K562 (cell line): ENCODE measurements around the gene HMCN2. TPM values are rescaled to one million over a fixed set of nuclear protein-coding genes. Genes with fewer than 3 reads are reported as not detected.

Source experiments
- ATAC-seq: fragments of 200-7000 bp; cut with Tn5 transposase; 3 replicates; pipeline ENCODE4 v1.9.1; 2020; ENCODE audit warnings: moderate library complexity
- BruUV-seq: library from RNA; stranded (reverse); fragments of 400-500 nt; replicated peaks from 2 replicates; lab custom pipeline; 2021; lab: Mats Ljungman, UMichigan
- CTCF ChIA-PET: fragments of 300-600 bp; formaldehyde crosslinking; extraction: SDS; loops from one replicate; lab custom pipeline; 2021; ENCODE audit warnings: low intra/inter-chr PET ratio; lab: Yijun Ruan, JAX
- POLR2A ChIA-PET: fragments of 300-600, 350-650 bp; sonication (Branson Sonifier 250); formaldehyde crosslinking; extraction: SDS; loops from one replicate; lab custom pipeline; 2021; ENCODE audit warnings: antibody characterized with exemption, inconsistent platforms; lab: Yijun Ruan, JAX
- DNase-seq, 4 experiments: peaks; one replicate each; pipeline versions ENCODE4 v3.0.0 to v3.0.0-alpha.2; 2011 to 2018; ENCODE audit warnings: low spot score in 3 of 4, mixed read lengths in 3 of 4; ENCODE audit errors: extremely low read depth in 1 of 4
- FAIRE-seq: peaks from 2 replicates; lab custom pipeline; 2011; peaks lifted over from hg19 to GRCh38; lab: Jason Lieb, UNC
- H2AFZ ChIP-seq: 2 replicates; pipeline ENCODE4 v1.6.0; 2011; ENCODE audit warnings: low read depth, low read length, control low read depth, inconsistent platforms
- H3K27ac ChIP-seq: fragments of 200-600 bp; 3 replicates; pipeline ENCODE4 v1.8.0; 2011; ENCODE audit warnings: low read depth, mild to moderate bottlenecking, control low read depth, inconsistent platforms, low read length, moderate library complexity, mixed read lengths; ENCODE audit errors: extremely low read depth
- H3K27me3 ChIP-seq, 2 experiments: fragments of 300-600 bp in 1 of 2; 2 replicates in 1 of 2; 3 replicates in 1 of 2; pipeline versions ENCODE4 v1.6.0 to v1.8.0; 2011; ENCODE audit warnings: inconsistent platforms in 2 of 2, low read length in 2 of 2, mild to moderate bottlenecking in 1 of 2, mixed read lengths in 1 of 2, moderate library complexity in 1 of 2; ENCODE audit not compliant: control insufficient read depth in 2 of 2, insufficient read depth in 2 of 2
- H3K36me3 ChIP-seq: fragments of 300-600 bp; 3 replicates; pipeline ENCODE4 v1.8.0; 2011; ENCODE audit warnings: mild to moderate bottlenecking, low read length, inconsistent platforms; ENCODE audit not compliant: control insufficient read depth, insufficient read depth
- H3K4me1 ChIP-seq, 2 experiments: fragments of 200-600 bp in 1 of 2; replicated peaks in 1 of 2; 2 replicates in 1 of 2; 3 replicates in 1 of 2; pipeline versions ENCODE4 v1.5.1 to v1.8.0; 2011; ENCODE audit warnings: inconsistent platforms in 2 of 2, low read length in 2 of 2, mild to moderate bottlenecking in 1 of 2, mixed read lengths in 1 of 2, moderate library complexity in 1 of 2; ENCODE audit not compliant: control insufficient read depth in 2 of 2, insufficient read depth in 2 of 2
- H3K4me2 ChIP-seq: 2 replicates; pipeline ENCODE4 v1.6.1; 2011; ENCODE audit warnings: low read length, control low read depth, inconsistent platforms, mixed read lengths; ENCODE audit not compliant: insufficient read depth
- H3K4me3 ChIP-seq: fragments of 200-600 bp; sonication (generic), shearing (Covaris generic); 2 replicates; pipeline ENCODE4 v1.5.1; 2016; ENCODE audit warnings: control low read depth, inconsistent platforms
- H3K79me2 ChIP-seq: fragments of 200-600 bp; 3 replicates; pipeline ENCODE4 v1.8.0; 2011; ENCODE audit warnings: low read length, inconsistent platforms; ENCODE audit not compliant: control insufficient read depth, insufficient read depth
- H3K9ac ChIP-seq, 2 experiments: 2 replicates each; pipeline versions ENCODE4 v1.6.0 to v1.6.1; 2011; ENCODE audit warnings: low read depth in 2 of 2, low read length in 2 of 2, control low read depth in 1 of 2, inconsistent platforms in 1 of 2, mild to moderate bottlenecking in 1 of 2, mixed read lengths in 1 of 2; ENCODE audit not compliant: insufficient read depth in 1 of 2
- H3K9me1 ChIP-seq: one replicate; pipeline ENCODE4 v1.6.0; 2011; ENCODE audit warnings: inconsistent platforms, mild to moderate bottlenecking, low read length, moderate library complexity; ENCODE audit not compliant: control insufficient read depth, insufficient read depth
- H3K9me3 ChIP-seq: replicated peaks from 2 replicates; pipeline ENCODE4 v1.5.1; 2011; ENCODE audit warnings: low read depth, low read length, inconsistent platforms; ENCODE audit not compliant: control insufficient read depth, insufficient read depth
- H4K20me1 ChIP-seq: replicated peaks from 2 replicates; pipeline ENCODE4 v1.6.1; 2011; ENCODE audit warnings: low read length, inconsistent platforms, mixed read lengths; ENCODE audit not compliant: control insufficient read depth, insufficient read depth
- BMI1 ChIP-seq: fragments of 150-350 bp; IDR thresholded peaks from 2 replicates; pipeline ENCODE4 v1.6.1; 2014; ENCODE audit warnings: low read length
- CREBBP ChIP-seq: IDR thresholded peaks from one replicate; pipeline ENCODE4 v1.6.1; 2012; ENCODE audit warnings: low read depth, mild to moderate bottlenecking, control low read depth, inconsistent platforms, low read length
- ELF2 ChIP-seq: fragments of 250-450 bp; sonication (Bioruptor Pico); IDR thresholded peaks from 2 replicates; pipeline ENCODE4 v1.5.0; 2021; ENCODE audit warnings: mild to moderate bottlenecking
- EWSR1 ChIP-seq: fragments of 450-650 bp; IDR thresholded peaks from 2 replicates; pipeline ENCODE4 v1.6.1; 2018; ENCODE audit warnings: borderline replicate concordance, mild to moderate bottlenecking, low read depth, moderate library complexity; ENCODE audit not compliant: partially characterized antibody
- HNRNPK ChIP-seq: fragments of 200-400 bp; formaldehyde crosslinking; IDR thresholded peaks from one replicate; pipeline ENCODE4 v1.6.1; 2018; ENCODE audit warnings: mild to moderate bottlenecking, low read depth, low read length; ENCODE audit not compliant: poor library complexity, severe bottlenecking
- NR4A1 ChIP-seq, 2 experiments: fragments of 250-450 bp in 1 of 2; fragments of 450-650 bp in 1 of 2; sonication (Bioruptor Pico) in 1 of 2; IDR thresholded peaks; 2 replicates each; pipeline versions ENCODE4 v1.4.0 to v1.6.1; 2016 to 2020; ENCODE audit warnings: mild to moderate bottlenecking in 2 of 2, missing compliant biosample characterization in 1 of 2, missing genetic modification characterization in 1 of 2, moderate library complexity in 1 of 2
- PRDM10 ChIP-seq: fragments of 450-650 bp; IDR thresholded peaks from 2 replicates; pipeline ENCODE4 v1.6.1; 2018; ENCODE audit not compliant: partially characterized antibody
- SPI1 ChIP-seq: IDR thresholded peaks from 2 replicates; pipeline ENCODE4 v1.6.1; 2011; ENCODE audit warnings: low read depth, low read length, control low read depth, borderline replicate concordance
- UBTF ChIP-seq, 2 experiments: IDR thresholded peaks; 2 replicates each; pipeline ENCODE4 v1.6.1; 2012; ENCODE audit warnings: improper control_type of control experiment in 2 of 2, low read depth in 2 of 2, low read length in 2 of 2, borderline replicate concordance in 1 of 2
- ZNF311 ChIP-seq: fragments of 250-450 bp; sonication (Bioruptor Pico); IDR thresholded peaks from 2 replicates; pipeline ENCODE4 v1.4.0; 2020; ENCODE audit warnings: mild to moderate bottlenecking, moderate library complexity
- WGBS: fragments of 100-300 bp; shearing (Covaris generic); methylation state at CpG from one replicate; pipeline ENCODE4 v1.1.6; 2016; ENCODE audit warnings: low coverage, mixed read lengths; ENCODE audit not compliant: insufficient coverage; ENCODE audit errors: missing lambda C conversion rate; 5-methylcytosine and 5-hydroxymethylcytosine counted together
- in situ Hi-C: fragments of 300-500 bp; cut with MboI; formaldehyde crosslinking; loops from 4 replicates; pipeline ENCODE4 v1.15.0; 2018; ENCODE audit warnings: inconsistent platforms, mixed read lengths
- intact Hi-C: fragments of 100-400 bp; cut with micrococcal nuclease; formaldehyde crosslinking; loops from 2 replicates; pipeline ENCODE4 v1.14.2; 2022
- polyA plus RNA-seq, 8 experiments: library from polyadenylated mRNA; depleted of rRNA in 4 of 8; stranded (reverse) in 5 of 8; unstranded in 3 of 8; fragments of >200 nt; fragmentation: Nextera tagmentation in 2 of 8; fragmentation: Illumina TruSeq in 1 of 8; extraction: Ambion mirVana in 2 of 8; extraction: Trizol in 1 of 8; gene quantifications; 2 replicates each; pipeline versions ENCODE4 v1.2.1 to v1.2.3, GENCODE V29; 2011 to 2014; ENCODE audit warnings: inconsistent platforms in 1 of 8, missing spikeins in 1 of 8
- total RNA-seq, 7 experiments: library from RNA; depleted of rRNA in 6 of 7; stranded (reverse); fragments of >200 nt in 6 of 7; fragmentation: Illumina TruSeq in 2 of 7; extraction: Trizol in 2 of 7; gene quantifications; 2 replicates each; pipeline versions ENCODE4 v1.2.1 to v1.2.3, GENCODE V29; 2011 to 2021; ENCODE audit warnings: low replicate concordance in 1 of 7

Gene HMCN2
- total and polyA plus RNA-seq, 9 of the 15 experiments (the other 6 are each of a cell fraction or from before 2014, with no cell fraction given): 0.01 TPM; not detected in 8

GRCh38 chr9:130301483-130302286, 36.1 kb downstream of the HMCN2 start (continued):
- no peak for TF ChIP-seq EWSR1

GRCh38 chr9:130302785-130303612, 37.4 kb downstream of the HMCN2 start:
- CTCF ChIA-PET: no interaction called here
- BruUV-seq: no TSS peak
- Histone ChIP-seq H3K4me3 (no peak overlapping the region), H3K9me3 (no peaks in the 10 kb centered on the region), H3K4me1 (peaks cover 0 to 4% of the 10 kb centered on the region in 2 experiments; a peak in 1 of 5 replicates), H3K9me1 (no peaks in the 10 kb centered on the region), H4K20me1 (peaks cover 13% of the 10 kb centered on the region), H3K9ac (no peak overlapping the region), H3K27me3 (peaks cover 24 to 63% of the 10 kb centered on the region in 2 experiments), H2AFZ (no peak overlapping the region), H3K79me2 (no peaks in the 10 kb centered on the region), H3K4me2 (no peak overlapping the region), H3K27ac (no peak overlapping the region), H3K36me3 (no peaks in the 10 kb centered on the region)
- in situ Hi-C loops: no loop called here
- POLR2A ChIA-PET: interaction anchor here (0.6 kb wide), 2 partner anchors 45 to 60 kb away, joined by 3 read pairs; no protein-coding TSS in a partner anchor
- ATAC-seq (no peak), FAIRE-seq (no peak), DNase-seq (no peak)
- WGBS: 2% methylated on average over 20 of the region's 23 CpGs
- intact Hi-C loops: no loop called here
- no peak for TF ChIP-seq ZNF311
- no peak for TF ChIP-seq CREBBP
- no peak for TF ChIP-seq PRDM10
- TF ChIP-seq ELF2 (CRISPR knock-in tag): no peak
- TF ChIP-seq BMI1: no peak
- TF ChIP-seq HNRNPK: no peak
- TF ChIP-seq NR4A1 (CRISPR knock-in tag; IDR thresholded peaks at IDR 0.05): no peak
- no peak for TF ChIP-seq NR4A1 (tag; IDR thresholded peaks at IDR 0.05)
- TF ChIP-seq UBTF (IDR thresholded peaks at IDR 0.05; ENCODE audit: borderline replicate concordance in 1 of 2, low read depth in 2 of 2, low read length in 2 of 2): no peak
- TF ChIP-seq SPI1: no peak
